Endothelial cell of umbilical vein (primary cell): ENCODE measurements around the gene CACNG4. TPM values are rescaled to one million over a fixed set of nuclear protein-coding genes. Genes with fewer than 3 reads are reported as not detected.

Source experiments
- BruUV-seq: library from RNA; stranded (reverse); fragments of 400-500 nt; replicated peaks from 2 replicates; lab custom pipeline; 2021; lab: Mats Ljungman, UMichigan
- CTCF ChIA-PET: fragments of 300-600, 350-600 bp; sonication (Branson Sonifier 250); formaldehyde crosslinking; loops from one replicate; lab custom pipeline; 2021; ENCODE audit warnings: antibody characterized with exemption, inconsistent platforms; lab: Charles Lee
- POLR2A ChIA-PET: fragments of 300-600, 350-600 bp; sonication (Branson Sonifier 250); formaldehyde crosslinking; loops from one replicate; lab custom pipeline; 2021; ENCODE audit warnings: antibody characterized with exemption, inconsistent platforms; lab: Charles Lee
- DNase-seq: peaks from one replicate; pipeline ENCODE4 v3.0.0-alpha.2; 2011; ENCODE audit warnings: low read depth, low spot score
- FAIRE-seq: peaks from 2 replicates; lab custom pipeline; 2011; peaks lifted over from hg19 to GRCh38; lab: Jason Lieb, UNC
- H2AFZ ChIP-seq: 2 replicates; pipeline ENCODE4 v1.6.0; 2012; ENCODE audit warnings: low read depth, low read length, control low read depth, inconsistent platforms
- H3K27ac ChIP-seq: 2 replicates; pipeline ENCODE4 v1.5.1; 2011; ENCODE audit warnings: low read depth, mild to moderate bottlenecking, control low read depth, low read length, moderate library complexity; ENCODE audit not compliant: insufficient read depth
- H3K27me3 ChIP-seq, 2 experiments: 2 replicates each; pipeline versions ENCODE4 v1.6.0 to v1.6.1; 2011; ENCODE audit warnings: low read length in 2 of 2, mixed read lengths in 1 of 2; ENCODE audit not compliant: control insufficient read depth in 2 of 2, insufficient read depth in 2 of 2
- H3K36me3 ChIP-seq, 2 experiments: 2 replicates in 1 of 2; 3 replicates in 1 of 2; pipeline ENCODE4 v1.5.1; 2011; ENCODE audit warnings: low read length in 2 of 2, mild to moderate bottlenecking in 1 of 2, moderate library complexity in 1 of 2; ENCODE audit not compliant: control insufficient read depth in 2 of 2, insufficient read depth in 2 of 2; ENCODE audit errors: extremely low read depth in 1 of 2
- H3K4me1 ChIP-seq: 3 replicates; pipeline ENCODE4 v1.5.1; 2011; ENCODE audit warnings: mild to moderate bottlenecking, low read length; ENCODE audit not compliant: control insufficient read depth, insufficient read depth; ENCODE audit errors: extremely low read depth
- H3K4me2 ChIP-seq: 2 replicates; pipeline ENCODE4 v1.6.1; 2011; ENCODE audit warnings: low read length, control low read depth, mixed read lengths; ENCODE audit not compliant: insufficient read depth
- H3K4me3 ChIP-seq, 3 experiments: fragments of 200-600 bp in 1 of 3; sonication (generic), shearing (Covaris generic) in 1 of 3; replicated peaks in 1 of 3; 2 replicates each; pipeline ENCODE4 v1.5.1; 2011 to 2016; ENCODE audit warnings: control low read depth in 3 of 3, low read length in 3 of 3, mild to moderate bottlenecking in 2 of 3, inconsistent platforms in 1 of 3, low read depth in 1 of 3, moderate library complexity in 1 of 3; ENCODE audit not compliant: insufficient read depth in 1 of 3
- H3K79me2 ChIP-seq: 2 replicates; pipeline ENCODE4 v1.6.0; 2012; ENCODE audit warnings: low read length, inconsistent platforms; ENCODE audit not compliant: control insufficient read depth, insufficient read depth
- H3K9ac ChIP-seq: replicated peaks from 2 replicates; pipeline ENCODE3; 2011; ENCODE audit warnings: low read length, control low read depth; ENCODE audit not compliant: insufficient read depth; ENCODE audit errors: extremely low read depth
- H3K9me1 ChIP-seq: replicated peaks from 3 replicates; pipeline ENCODE4 v1.6.0; 2011; ENCODE audit warnings: mild to moderate bottlenecking, low read length; ENCODE audit not compliant: control insufficient read depth, insufficient read depth; ENCODE audit errors: extremely low read depth
- H3K9me3 ChIP-seq: replicated peaks from 2 replicates; pipeline ENCODE4 v1.5.1; 2012; ENCODE audit warnings: low read length, inconsistent platforms; ENCODE audit not compliant: control insufficient read depth, insufficient read depth
- H4K20me1 ChIP-seq: replicated peaks from 2 replicates; pipeline ENCODE3; 2011; ENCODE audit warnings: mild to moderate bottlenecking, low read length; ENCODE audit not compliant: control insufficient read depth, insufficient read depth; ENCODE audit errors: extremely low read depth
- CTCF ChIP-seq, 2 donors: IDR thresholded peaks; 1 replicate in 1 of 2; 2 replicates in 1 of 2; pipeline ENCODE4 v1.5.1; 2011; ENCODE audit warnings: low read length in 2 of 2, mild to moderate bottlenecking in 2 of 2, moderate library complexity in 2 of 2, control low read depth in 1 of 2, inconsistent platforms in 1 of 2, low read depth in 1 of 2; ENCODE audit not compliant: insufficient read depth in 1 of 2; ENCODE audit errors: extremely low read depth in 1 of 2
- EZH2 ChIP-seq: IDR thresholded peaks from 2 replicates; pipeline ENCODE4 v1.6.1; 2012; ENCODE audit warnings: borderline replicate concordance, low read depth, mild to moderate bottlenecking, moderate library complexity, low read length, inconsistent platforms; ENCODE audit not compliant: severe bottlenecking
- FOS ChIP-seq: IDR thresholded peaks from 2 replicates; pipeline ENCODE4 v1.6.1; 2011; ENCODE audit warnings: mild to moderate bottlenecking, low read length, moderate library complexity, borderline replicate concordance; ENCODE audit not compliant: insufficient read depth
- GATA2 ChIP-seq: IDR thresholded peaks from 2 replicates; pipeline ENCODE4 v1.7.0; 2011; ENCODE audit warnings: low read depth, mild to moderate bottlenecking, moderate library complexity, mixed read lengths, low read length; ENCODE audit not compliant: insufficient read length, insufficient read depth
- JUN ChIP-seq: IDR thresholded peaks from 2 replicates; pipeline ENCODE4 v1.6.1; 2011; ENCODE audit warnings: borderline replicate concordance, low read depth; ENCODE audit not compliant: insufficient read length, insufficient read depth
- MAX ChIP-seq: IDR thresholded peaks from 2 replicates; pipeline ENCODE4 v1.6.1; 2011; ENCODE audit not compliant: insufficient read depth, insufficient read length
- MYC ChIP-seq: IDR thresholded peaks from one replicate; pipeline ENCODE4 v1.6.1; 2011; ENCODE audit warnings: mild to moderate bottlenecking, low read depth, low read length
- POLR2A ChIP-seq: IDR thresholded peaks from 2 replicates; pipeline ENCODE4 v1.6.1; 2012; ENCODE audit warnings: low read depth, mild to moderate bottlenecking, control low read depth, low read length
- POLR2AphosphoS5 ChIP-seq: IDR thresholded peaks from 2 replicates; pipeline ENCODE4 v1.6.1; 2012; ENCODE audit warnings: low read depth, mild to moderate bottlenecking, control low read depth, low read length, moderate library complexity; ENCODE audit not compliant: insufficient read depth
- dilution Hi-C: fragments of 300-500 bp; cut with MboI; formaldehyde crosslinking; loops from one replicate; pipeline ENCODE4 v1.15.0; 2019; ENCODE audit warnings: low sequenced_read_pairs; ENCODE audit not compliant: extremely low pct_ligation_motif_present
- intact Hi-C: fragments of 100-400 bp; cut with micrococcal nuclease; formaldehyde crosslinking; loops from one replicate; pipeline ENCODE4 v1.10.0; 2022
- polyA plus RNA-seq, 4 experiments: library from polyadenylated mRNA; depleted of rRNA in 3 of 4; stranded (reverse) in 3 of 4; unstranded in 1 of 4; fragments of >200 nt; gene quantifications; 2 replicates each; pipeline versions ENCODE4 v1.2.1 to v1.2.3, GENCODE V29; 2011 to 2012; ENCODE audit warnings: missing spikeins in 1 of 4
- total RNA-seq: library from RNA; stranded (reverse); gene quantifications from 2 replicates; pipeline ENCODE4 v1.2.3, GENCODE V29; 2021

CACNG4 gene
- total and polyA plus RNA-seq, 2 donors (not counting 3 experiments of a cell fraction or from before 2014, with no cell fraction given): not detected

- no peak overlapping the region for H3K4me2 ChIP-seq
- H3K9ac ChIP-seq: no peak overlapping the region
- FAIRE-seq (no peak), DNase-seq (no peak)
- dilution Hi-C loops: no loop called here
- POLR2A ChIA-PET: no interaction called here
- no TSS peak for BruUV-seq
- H3K9me3 ChIP-seq: no peaks in the 10 kb centered on the region
- H3K27ac ChIP-seq: no peak overlapping the region
- intact Hi-C loops: no loop called here
- TF ChIP-seq JUN (no peak), FOS (no peak), MYC (no peak), MAX (no peak), GATA2 (no peak), POLR2AphosphoS5 (no peak), CTCF (IDR thresholded peaks at IDR 0.05; ENCODE audit: extremely low read depth in 1 of 2, insufficient read depth in 1 of 2, low read depth in 1 of 2, low read length in 2 of 2) (no peak), EZH2 (no peak), POLR2A (no peak)
- H3K36me3 ChIP-seq: peaks cover 0 to 4% of the 10 kb centered on the region in 2 experiments
- no peaks in the 10 kb centered on the region for H3K9me1 ChIP-seq
- peaks cover 2% of the 10 kb centered on the region for H4K20me1 ChIP-seq
- no peaks in the 10 kb centered on the region for H3K27me3 ChIP-seq
- no peaks in the 10 kb centered on the region for H3K4me1 ChIP-seq
- no peaks in the 10 kb centered on the region for H3K79me2 ChIP-seq
- H3K4me3 ChIP-seq: no peak overlapping the region
- CTCF ChIA-PET: interaction anchor here (1.0 kb wide), 1 partner anchor 9 kb away, joined by 4 read pairs; no protein-coding TSS in a partner anchor
- H2AFZ ChIP-seq: no peak overlapping the region
Observed at GRCh38 chr17:67078292-67078691, 113.8 kb downstream of the CACNG4 start.
